Body of pancreas (tissue), 4 donors: ENCODE data around the gene SCN1B. TPM values are rescaled to one million over a fixed set of nuclear protein-coding genes. Genes with fewer than 3 reads are reported as not detected.

Experiments
- ATAC-seq: fragments of 150-250 bp; one replicate; pipeline ENCODE4 v1.9.1; 2016
- DNase-seq, 4 donors: peaks; one replicate each; pipeline ENCODE4 v3.0.0-alpha.2; 2019
- H3K27ac ChIP-seq, 4 donors: fragments of 200-600 bp; sonication (generic); 1 replicate in 3 of 4; 2 replicates in 1 of 4; pipeline versions ENCODE4 v1.5.1 to v1.6.1; 2016 to 2019; ENCODE audit warnings: mild to moderate bottlenecking in 1 of 4, mixed read lengths in 1 of 4, moderate library complexity in 1 of 4
- H3K27me3 ChIP-seq, 2 donors: fragments of 200-600 bp; sonication (generic); one replicate each; pipeline ENCODE4 v1.6.0; 2016; ENCODE audit warnings: mild to moderate bottlenecking in 1 of 2
- H3K36me3 ChIP-seq, 2 donors: fragments of 200-600 bp; sonication (generic); replicated peaks in 1 of 2; 2 replicates each; pipeline ENCODE4 v1.5.1; 2016; ENCODE audit warnings: low read depth in 2 of 2; ENCODE audit not compliant: insufficient read depth in 1 of 2
- H3K4me1 ChIP-seq: fragments of 200-600 bp; sonication (generic); one replicate; pipeline ENCODE4 v1.6.0; 2016
- H3K4me3 ChIP-seq, 2 donors: fragments of 200-600 bp; sonication (generic); 1 replicate in 1 of 2; 2 replicates in 1 of 2; pipeline ENCODE4 v1.5.1; 2016 to 2019
- H3K9me3 ChIP-seq, 3 donors: fragments of 200-600 bp; sonication (generic); 1 replicate in 2 of 3; 2 replicates in 1 of 3; pipeline ENCODE4 v1.5.1; 2016
- POLR2A ChIP-seq, 3 donors: fragments of 450-650 bp; IDR thresholded peaks; one replicate each; pipeline ENCODE4 v1.6.1; 2016; ENCODE audit warnings: antibody characterized with exemption in 3 of 3, mild to moderate bottlenecking in 2 of 3
- WGBS, 2 donors: methylation state at CpG; one replicate each; pipeline ENCODE4 v1.1.5; 2017; 5-methylcytosine and 5-hydroxymethylcytosine counted together
- intact Hi-C: fragments of 100-400 bp; cut with DNase I; formaldehyde crosslinking; loops from one replicate; pipeline ENCODE4 v1.15.1; 2023
- total RNA-seq, 2 donors: library from RNA; depleted of rRNA; stranded (reverse); fragments of >200 nt; gene quantifications; one replicate each; pipeline ENCODE4 v1.1.0, GENCODE V29; 2016
- TF ChIP-seq, protein P1 (sequence below), 7 experiments: fragments of 450-650 bp in 4 of 7; fragments of 200-600 bp in 3 of 7; sonication (generic) in 3 of 7; IDR thresholded peaks; one replicate each; pipeline ENCODE4 v1.5.1; 2016 to 2019; ENCODE audit warnings: antibody characterized with exemption in 7 of 7

Gene SCN1B
- 10 to 100 TPM in 1 of 2 donors, 1 to 10 TPM in 1; 2.3 to 23.6 TPM for total RNA-seq

GRCh38 chr19:35030257-35031071 lies at the start of gene SCN1B:
SCN1B (plus strand) TSS chr19:35030470; CDS start chr19:35030821, 351 bp downstream.
- H3K27ac ChIP-seq = no peak within 1 kb of the TSS
- peaks cover 0 to 3% of the 10 kb centered on the region in 2 donors for H3K27me3 ChIP-seq
- 0% methylated on average over 66 of the region's 118 CpGs; no CpG with 5 or more reads in 1 of the 2 donors for WGBS, 2 donors
- H3K4me3 ChIP-seq = no peak within 1 kb of the TSS
- peaks cover 28% of the 10 kb centered on the region for H3K4me1 ChIP-seq
- intact Hi-C loops = no loop called here
- peak in 1 of 3 donors; percentile 7 for TF ChIP-seq POLR2A (IDR thresholded peaks at IDR 0.05)
- TF ChIP-seq, protein P1, sequence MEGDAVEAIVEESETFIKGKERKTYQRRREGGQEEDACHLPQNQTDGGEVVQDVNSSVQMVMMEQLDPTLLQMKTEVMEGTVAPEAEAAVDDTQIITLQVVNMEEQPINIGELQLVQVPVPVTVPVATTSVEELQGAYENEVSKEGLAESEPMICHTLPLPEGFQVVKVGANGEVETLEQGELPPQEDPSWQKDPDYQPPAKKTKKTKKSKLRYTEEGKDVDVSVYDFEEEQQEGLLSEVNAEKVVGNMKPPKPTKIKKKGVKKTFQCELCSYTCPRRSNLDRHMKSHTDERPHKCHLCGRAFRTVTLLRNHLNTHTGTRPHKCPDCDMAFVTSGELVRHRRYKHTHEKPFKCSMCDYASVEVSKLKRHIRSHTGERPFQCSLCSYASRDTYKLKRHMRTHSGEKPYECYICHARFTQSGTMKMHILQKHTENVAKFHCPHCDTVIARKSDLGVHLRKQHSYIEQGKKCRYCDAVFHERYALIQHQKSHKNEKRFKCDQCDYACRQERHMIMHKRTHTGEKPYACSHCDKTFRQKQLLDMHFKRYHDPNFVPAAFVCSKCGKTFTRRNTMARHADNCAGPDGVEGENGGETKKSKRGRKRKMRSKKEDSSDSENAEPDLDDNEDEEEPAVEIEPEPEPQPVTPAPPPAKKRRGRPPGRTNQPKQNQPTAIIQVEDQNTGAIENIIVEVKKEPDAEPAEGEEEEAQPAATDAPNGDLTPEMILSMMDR (IDR thresholded peaks at IDR 0.05) = peak in 2 of 7 experiments; percentile 25 to 33
- peaks cover 7 to 9% of the 10 kb centered on the region in 2 donors for H3K36me3 ChIP-seq
- ATAC-seq (peak; percentile 86), DNase-seq (peak; percentile 60 to 79 (median 68))
- no peaks in the 10 kb centered on the region for H3K9me3 ChIP-seq

DNA sequence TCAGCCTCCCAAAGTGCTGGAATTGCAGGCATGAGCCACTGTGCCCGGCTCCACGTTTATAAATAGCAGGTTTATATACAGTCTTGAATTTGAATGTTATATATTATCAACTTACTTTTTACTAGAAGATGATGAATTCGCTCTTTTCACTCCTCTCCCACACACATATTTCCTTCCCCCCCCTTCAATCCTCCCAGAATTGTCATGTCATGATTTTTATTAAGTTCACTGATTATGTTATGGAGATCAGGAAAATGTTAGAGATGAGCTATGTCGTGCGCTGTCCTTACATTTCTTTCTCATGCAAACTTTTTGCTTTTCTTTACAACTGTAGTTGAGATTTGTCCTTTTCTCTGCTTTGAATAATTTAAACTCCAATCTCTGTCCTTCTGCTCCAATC lies 48.0 kb upstream of the SCN1B start:
- ATAC-seq (no peak), DNase-seq (no peak)
- TF ChIP-seq, protein P1 (IDR thresholded peaks at IDR 0.05) = no peak
- TF ChIP-seq POLR2A (IDR thresholded peaks at IDR 0.05) = no peak
- no peak overlapping the region for H3K27ac ChIP-seq
- WGBS, 2 donors = 80 to 81% methylated on average over 5 of the region's 5 CpGs
- H3K27me3 ChIP-seq = no peaks in the 10 kb centered on the region
- H3K36me3 ChIP-seq = no peaks in the 10 kb centered on the region
- no peaks in the 10 kb centered on the region for H3K4me1 ChIP-seq
- no peaks in the 10 kb centered on the region for H3K9me3 ChIP-seq
- intact Hi-C loops = no loop called here
- no peak overlapping the region for H3K4me3 ChIP-seq

DNA sequence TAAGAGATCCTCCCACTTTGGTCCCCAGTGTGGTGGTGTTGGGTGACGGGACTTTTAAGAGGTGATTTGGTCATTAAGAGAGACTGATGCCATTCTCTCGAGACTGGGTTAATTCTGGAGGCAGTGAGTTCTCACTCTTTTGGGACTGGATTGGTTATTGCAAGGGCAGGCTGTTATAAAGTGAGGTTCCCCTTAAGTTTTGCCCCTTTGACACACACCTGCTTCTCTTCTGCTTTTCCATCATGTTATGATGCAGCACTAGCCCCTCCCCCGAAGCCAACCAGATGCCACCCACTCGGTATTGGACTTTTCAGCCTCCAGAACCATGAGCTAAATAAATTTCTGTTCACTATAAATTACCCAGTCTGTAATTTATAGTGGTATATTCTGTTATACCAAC lies 46.5 kb upstream of the SCN1B start:
- H3K4me1 ChIP-seq = peaks cover 12% of the 10 kb centered on the region
- H3K36me3 ChIP-seq = no peaks in the 10 kb centered on the region
- ATAC-seq (no peak), DNase-seq (no peak)
- H3K27ac ChIP-seq = no peak overlapping the region
- intact Hi-C loops = no loop called here
- no peak for TF ChIP-seq POLR2A (IDR thresholded peaks at IDR 0.05)
- TF ChIP-seq, protein P1 (IDR thresholded peaks at IDR 0.05) = no peak
- 86 to 89% methylated on average over 4 of the region's 4 CpGs for WGBS, 2 donors
- H3K4me3 ChIP-seq = no peak overlapping the region
- no peaks in the 10 kb centered on the region for H3K27me3 ChIP-seq
- no peaks in the 10 kb centered on the region for H3K9me3 ChIP-seq

DNA sequence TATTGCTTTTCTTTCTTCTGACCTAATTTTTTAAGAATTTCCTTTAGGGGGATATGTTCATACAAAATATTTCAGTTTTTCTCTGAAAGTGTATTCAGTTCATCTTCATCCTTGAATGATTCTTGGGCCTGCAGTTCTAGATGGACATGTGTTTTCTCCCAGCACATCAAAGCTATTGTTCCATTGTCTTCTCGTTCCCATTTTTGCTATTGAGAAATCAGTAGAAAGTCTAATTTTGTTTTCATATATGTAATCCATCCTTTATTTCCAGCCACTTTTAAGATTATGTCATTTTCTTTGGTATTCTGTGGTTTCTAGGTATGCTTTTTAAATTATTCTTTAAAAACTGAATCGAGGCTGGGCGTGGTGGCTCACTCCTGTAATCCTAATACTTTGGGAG lies 46.0 kb upstream of the SCN1B start:
- H3K27ac ChIP-seq = no peak overlapping the region
- H3K4me3 ChIP-seq = no peak overlapping the region
- ATAC-seq = no peak
- H3K27me3 ChIP-seq = no peaks in the 10 kb centered on the region
- H3K36me3 ChIP-seq = no peaks in the 10 kb centered on the region
- H3K4me1 ChIP-seq = peaks cover 12% of the 10 kb centered on the region
- no peak for DNase-seq
- no peak for TF ChIP-seq POLR2A (IDR thresholded peaks at IDR 0.05)
- TF ChIP-seq, protein P1 (IDR thresholded peaks at IDR 0.05) = no peak
- 89 to 96% methylated on average over 3 of the region's 3 CpGs for WGBS, 2 donors
- intact Hi-C loops = no loop called here
- H3K9me3 ChIP-seq = no peaks in the 10 kb centered on the region
